22Rv1 (cell line): Measurements from ENCODE around the gene RBMS1.

ENCODE experiments used
- ZFX ChIP-seq: fragments of 450-650 bp; IDR thresholded peaks from 2 replicates; pipeline ENCODE4 v1.6.1; 2017; ENCODE audit warnings: antibody characterized with exemption, borderline replicate concordance
- TF ChIP-seq, protein P1 (sequence below): fragments of 450-650 bp; IDR thresholded peaks from 2 replicates; pipeline ENCODE4 v1.5.1; 2017; ENCODE audit warnings: mild to moderate bottlenecking

DNA sequence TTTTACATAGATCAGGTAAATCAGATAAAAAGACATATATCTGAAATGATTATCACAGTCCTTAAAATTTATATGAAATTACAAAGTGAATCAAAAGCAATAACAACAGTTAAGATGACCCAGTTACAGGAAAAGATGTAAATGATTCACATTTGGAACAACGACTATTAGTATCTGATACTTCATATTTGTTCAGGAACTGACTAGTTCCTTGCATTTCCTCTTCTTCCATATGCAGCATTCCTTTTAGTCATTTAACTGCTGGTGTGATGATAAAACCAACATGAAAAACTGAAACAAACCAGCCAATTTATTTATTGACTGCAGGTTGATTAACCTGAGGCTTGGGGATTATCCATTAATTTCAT lies 75.2 kb downstream of the RBMS1 start:
- TF ChIP-seq, protein P1, sequence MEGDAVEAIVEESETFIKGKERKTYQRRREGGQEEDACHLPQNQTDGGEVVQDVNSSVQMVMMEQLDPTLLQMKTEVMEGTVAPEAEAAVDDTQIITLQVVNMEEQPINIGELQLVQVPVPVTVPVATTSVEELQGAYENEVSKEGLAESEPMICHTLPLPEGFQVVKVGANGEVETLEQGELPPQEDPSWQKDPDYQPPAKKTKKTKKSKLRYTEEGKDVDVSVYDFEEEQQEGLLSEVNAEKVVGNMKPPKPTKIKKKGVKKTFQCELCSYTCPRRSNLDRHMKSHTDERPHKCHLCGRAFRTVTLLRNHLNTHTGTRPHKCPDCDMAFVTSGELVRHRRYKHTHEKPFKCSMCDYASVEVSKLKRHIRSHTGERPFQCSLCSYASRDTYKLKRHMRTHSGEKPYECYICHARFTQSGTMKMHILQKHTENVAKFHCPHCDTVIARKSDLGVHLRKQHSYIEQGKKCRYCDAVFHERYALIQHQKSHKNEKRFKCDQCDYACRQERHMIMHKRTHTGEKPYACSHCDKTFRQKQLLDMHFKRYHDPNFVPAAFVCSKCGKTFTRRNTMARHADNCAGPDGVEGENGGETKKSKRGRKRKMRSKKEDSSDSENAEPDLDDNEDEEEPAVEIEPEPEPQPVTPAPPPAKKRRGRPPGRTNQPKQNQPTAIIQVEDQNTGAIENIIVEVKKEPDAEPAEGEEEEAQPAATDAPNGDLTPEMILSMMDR = no peak
- TF ChIP-seq ZFX = no peak
